GM19452 (cell line): ENCODE measurements around the gene ANK3.

Experiments
- ATAC-seq: cut with Tn5 transposase; IDR thresholded peaks from one replicate; pipeline ENCODE4 v1.9.1; 2021; ENCODE audit not compliant: unreplicated experiment

Gene ANK3

GRCh38 chr10:60348982-60349381, 40.7 kb downstream of the ANK3 start:
- no peak for ATAC-seq

DNA sequence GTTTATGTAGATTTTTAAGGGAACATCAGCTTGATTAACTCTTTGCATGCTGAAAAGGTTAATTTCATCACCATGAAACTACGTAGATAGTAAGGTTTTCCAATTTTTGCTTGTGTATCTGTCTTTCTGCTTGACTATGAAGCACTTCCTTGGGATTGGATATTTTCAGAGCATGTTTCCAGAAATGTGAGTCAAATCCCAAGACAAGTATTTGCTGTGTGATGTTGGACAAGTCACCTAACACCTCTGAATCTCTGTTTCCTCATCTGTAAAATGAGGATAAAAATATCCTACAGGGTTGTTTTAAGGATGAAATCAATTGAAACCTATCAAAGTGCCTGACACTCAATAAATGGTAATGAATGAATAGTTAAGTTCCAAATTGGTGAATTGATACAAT, 42.4 kb downstream of the ANK3 start:
- no peak for ATAC-seq

- no peak for ATAC-seq
These were observed 43.0 kb downstream of the ANK3 start for GRCh38 chr10:60346661-60347060.

GRCh38 chr10:60343254-60343653, 46.4 kb downstream of the ANK3 start:
- ATAC-seq: no peak

DNA sequence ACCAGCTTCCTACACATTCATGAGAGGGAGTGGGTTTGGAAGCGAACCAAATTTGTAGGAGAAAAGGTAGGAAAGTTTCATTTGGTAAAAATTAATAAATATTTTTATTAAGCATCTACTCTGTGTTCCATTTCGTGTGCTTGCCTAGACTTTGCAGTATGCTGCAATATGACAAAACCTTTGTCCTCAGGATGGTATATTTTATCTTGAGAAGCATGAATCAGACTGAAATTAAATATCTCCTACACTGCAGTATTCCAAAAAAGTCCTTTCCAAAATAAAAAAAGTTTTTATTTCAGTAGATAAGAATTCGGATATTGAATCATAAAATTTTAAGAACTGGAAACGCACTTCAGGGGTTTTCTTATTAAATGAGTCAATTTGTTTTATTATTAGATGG, 47.7 kb downstream of the ANK3 start:
- no peak for ATAC-seq

DNA sequence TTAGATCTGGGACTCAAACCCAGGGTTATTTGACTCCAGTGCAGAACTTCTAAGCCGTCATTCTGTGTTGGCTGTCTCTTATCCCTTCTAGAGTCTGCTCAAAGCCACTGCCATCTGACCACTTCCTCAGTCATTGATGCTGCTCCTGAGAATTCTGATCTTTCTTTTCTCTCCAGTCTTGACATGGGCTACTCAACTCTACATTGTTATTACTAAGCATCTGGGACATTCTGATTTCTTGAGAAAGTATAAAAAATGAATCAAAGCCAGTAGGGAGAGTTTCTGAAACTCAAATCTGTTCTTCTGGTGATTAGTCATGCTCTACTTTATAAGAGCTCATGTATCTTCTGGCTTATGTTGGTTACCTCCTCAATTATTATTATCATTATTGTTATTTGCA, 48.7 kb downstream of the ANK3 start:
- no peak for ATAC-seq

GRCh38 chr10:60339757-60340156, 49.9 kb downstream of the ANK3 start:
- no peak for ATAC-seq

DNA sequence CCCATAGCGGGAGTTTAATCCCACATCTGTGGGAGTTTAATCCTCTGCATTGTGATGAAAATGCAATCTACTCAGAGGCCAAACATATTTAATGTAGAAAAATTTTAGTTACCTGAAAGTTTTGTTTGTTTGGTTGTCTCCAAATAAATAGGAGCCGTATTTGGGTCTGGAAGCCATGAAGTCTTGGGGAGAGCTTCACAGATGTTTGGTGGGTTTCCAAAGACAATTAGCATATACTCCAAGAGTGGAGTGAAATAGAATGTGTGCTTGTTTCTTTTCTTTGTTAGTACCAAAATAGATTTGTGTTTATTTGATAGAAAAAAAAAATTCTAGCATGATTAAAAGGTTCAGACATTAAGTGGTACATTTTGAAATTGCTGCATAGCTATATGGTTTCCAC, 50.9 kb downstream of the ANK3 start:
- no peak for ATAC-seq

DNA sequence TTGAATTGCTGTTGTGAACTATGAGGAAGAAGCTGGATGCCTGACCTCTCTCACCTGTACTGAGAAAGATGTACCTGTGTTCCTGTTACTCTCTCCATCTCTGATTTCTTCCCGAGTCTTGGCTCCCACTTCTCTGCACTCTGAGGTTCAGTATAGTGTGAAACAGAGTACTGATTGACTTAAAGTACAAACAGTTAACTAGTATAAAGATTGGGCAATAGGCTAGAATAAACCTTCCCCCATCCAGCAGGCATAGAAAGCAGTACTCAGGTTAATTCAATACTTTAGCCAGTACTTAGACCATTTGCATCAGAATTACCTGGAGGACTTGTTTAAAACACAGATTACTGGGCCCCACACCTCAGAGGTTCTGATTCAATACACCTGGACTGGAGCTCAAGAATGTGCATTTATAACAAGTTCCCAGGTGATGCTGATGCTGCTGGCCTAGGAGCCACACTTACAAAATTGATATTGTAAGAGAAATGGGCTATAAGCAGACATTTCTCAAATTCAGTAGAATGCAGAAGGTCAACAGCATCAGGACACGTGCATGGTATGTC, 51.6 kb downstream of the ANK3 start:
- ATAC-seq: no peak

DNA sequence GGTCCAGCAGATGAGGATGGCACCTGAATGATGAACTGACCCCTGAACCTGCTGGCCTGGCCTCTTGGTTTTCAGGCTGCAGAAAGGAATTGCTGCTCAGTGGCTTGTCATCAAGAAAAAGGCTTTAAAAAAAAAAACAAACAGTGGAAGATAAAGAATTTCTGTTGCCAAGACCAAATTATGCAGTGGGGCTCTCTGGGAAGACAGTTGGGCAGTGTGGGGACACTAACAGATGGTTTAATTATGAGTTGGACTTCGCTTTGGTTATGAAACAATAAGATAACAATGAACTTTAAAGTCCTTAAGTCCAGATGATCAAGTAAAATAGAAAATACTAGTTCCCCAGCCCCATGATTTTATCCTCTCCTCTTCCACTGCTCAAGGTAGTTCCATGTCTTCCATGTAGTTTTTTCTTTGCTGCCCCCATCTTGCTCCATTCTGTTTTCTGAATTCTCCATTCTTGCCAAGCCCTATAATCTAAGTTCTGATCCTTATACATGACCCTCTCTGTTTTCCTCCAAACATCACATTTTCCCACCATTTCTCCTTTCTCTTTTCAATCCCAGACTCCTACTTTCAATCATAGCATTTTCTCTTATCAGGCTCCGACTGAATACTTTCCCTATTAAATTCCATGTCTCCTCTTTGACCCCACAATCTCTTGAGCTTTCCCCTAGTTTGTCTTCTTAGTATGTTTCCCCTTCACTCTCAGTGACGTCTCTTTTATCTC, 52.6 kb downstream of the ANK3 start:
- no peak for ATAC-seq

DNA sequence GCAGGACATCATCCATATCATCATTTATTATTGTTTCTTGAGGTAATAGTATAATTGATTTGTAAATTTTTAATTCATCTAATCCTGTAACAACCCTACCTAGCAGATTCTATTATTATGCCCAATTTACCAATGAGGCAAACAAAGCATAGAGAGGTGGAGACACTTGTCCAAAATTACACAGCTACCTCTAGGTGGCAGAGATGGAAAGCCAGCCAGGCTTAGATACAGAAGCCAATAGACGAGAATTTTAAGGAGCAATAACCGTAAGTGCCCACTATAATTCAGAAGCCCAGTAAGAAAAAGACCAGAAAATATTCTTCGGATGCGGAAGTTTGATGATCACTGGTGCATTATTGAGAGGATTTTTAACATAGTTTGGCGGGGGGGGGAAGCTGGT, 54.0 kb downstream of the ANK3 start:
- no peak for ATAC-seq

DNA sequence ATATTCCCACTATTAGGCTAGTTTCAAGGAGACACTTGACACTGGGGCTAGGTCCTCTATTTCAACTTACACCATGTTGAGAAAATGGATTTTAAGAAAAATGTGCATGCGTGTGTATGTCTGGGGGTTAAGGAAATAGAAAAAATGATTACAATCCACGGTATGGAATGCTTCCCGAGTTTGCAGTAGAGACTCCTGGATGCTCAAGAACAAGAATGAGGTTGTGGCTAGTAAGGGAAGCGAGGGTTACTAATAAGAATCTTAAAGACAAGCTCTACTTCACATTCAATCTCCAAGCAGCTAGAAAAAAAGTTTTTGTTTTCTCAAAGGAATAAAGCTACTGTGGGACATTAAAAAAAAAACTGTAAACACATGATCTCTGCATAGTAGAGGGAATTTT, 54.7 kb downstream of the ANK3 start:
- no peak for ATAC-seq

GRCh38 chr10:60332371-60332770, 57.3 kb downstream of the ANK3 start:
- no peak for ATAC-seq

GRCh38 chr10:60331886-60332285, 57.8 kb downstream of the ANK3 start:
- no peak for ATAC-seq

GRCh38 chr10:60323162-60323561, 66.5 kb downstream of the ANK3 start:
- no peak for ATAC-seq

GRCh38 chr10:60320666-60321065, 69.0 kb downstream of the ANK3 start:
- ATAC-seq: no peak

GRCh38 chr10:60316029-60316428, 73.6 kb downstream of the ANK3 start:
- ATAC-seq: no peak

DNA sequence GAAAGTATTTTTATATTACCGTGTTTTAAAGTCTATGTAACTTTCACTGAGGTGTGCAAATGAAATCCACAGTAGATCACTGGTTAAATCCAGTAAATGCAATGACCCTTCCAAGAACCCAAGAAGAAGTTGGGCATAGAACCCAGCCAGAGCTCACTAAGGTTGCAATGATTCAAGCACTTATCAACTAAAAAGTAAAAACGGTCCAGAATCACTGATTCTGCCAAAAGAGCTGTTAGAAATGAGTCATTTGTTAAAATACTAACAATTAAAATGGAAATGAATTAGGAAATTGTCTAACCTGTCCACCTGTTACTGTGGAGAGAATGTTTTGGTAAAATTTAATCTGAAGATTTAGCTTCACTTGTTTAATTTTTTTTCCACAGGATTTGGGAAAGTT, 74.4 kb downstream of the ANK3 start:
- no peak for ATAC-seq

GRCh38 chr10:60314069-60314940, 75.4 kb downstream of the ANK3 start:
- ATAC-seq: no peak

DNA sequence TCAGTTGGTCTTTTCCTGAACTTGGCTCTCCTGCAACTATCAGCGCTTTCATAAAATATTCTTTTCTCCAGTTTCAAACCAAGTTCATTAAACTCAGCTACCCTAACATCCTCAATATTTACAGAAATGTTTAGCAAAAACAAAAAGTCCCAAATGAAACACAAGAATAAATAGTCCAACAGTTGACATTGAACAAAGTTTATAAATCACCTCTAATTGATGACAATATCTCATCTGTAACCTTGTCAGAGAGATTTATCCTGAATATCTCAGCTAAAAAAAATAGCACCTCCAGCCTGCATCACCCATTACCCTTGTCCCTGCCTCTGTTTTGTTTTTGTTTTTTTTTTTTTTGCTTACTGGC, 76.1 kb downstream of the ANK3 start:
- ATAC-seq: no peak

GRCh38 chr10:60312818-60313588, 76.7 kb downstream of the ANK3 start:
- no peak for ATAC-seq
